H1 (cell line): ENCODE results near the gene CHI3L2. TPM values are rescaled to one million over a fixed set of nuclear protein-coding genes. Genes with fewer than 3 reads are reported as not detected.

Experiments used
- CBX8 ChIP-seq: fragments of 300-800, 300-1000 bp; sonication (generic); IDR thresholded peaks from 2 replicates; pipeline ENCODE4 v1.7.1; 2016; ENCODE audit warnings: low read depth, low read length, borderline replicate concordance
- EP300 ChIP-seq, 2 experiments: IDR thresholded peaks; 1 replicate in 1 of 2; 2 replicates in 1 of 2; pipeline ENCODE4 v1.6.1; 2011 to 2012; ENCODE audit warnings: low read depth in 2 of 2, low read length in 2 of 2, mild to moderate bottlenecking in 2 of 2, borderline replicate concordance in 1 of 2, inconsistent platforms in 1 of 2, moderate library complexity in 1 of 2
- JUND ChIP-seq: IDR thresholded peaks from 2 replicates; pipeline ENCODE4 v1.6.1; 2011; ENCODE audit warnings: mild to moderate bottlenecking, improper control_type of control experiment, low read length
- RAD21 ChIP-seq, 2 experiments: IDR thresholded peaks in 1 of 2; conservative IDR thresholded peaks in 1 of 2; 2 replicates each; pipeline ENCODE4 v1.6.1; 2011; ENCODE audit warnings: low read depth in 2 of 2, low read length in 2 of 2, improper control_type of control experiment in 1 of 2, inconsistent platforms in 1 of 2, mild to moderate bottlenecking in 1 of 2, moderate library complexity in 1 of 2
- YY1 ChIP-seq: IDR thresholded peaks from 2 replicates; pipeline ENCODE4 v1.6.1; 2011; ENCODE audit warnings: low read depth, mild to moderate bottlenecking, low read length
- polyA plus RNA-seq, 7 experiments: library from polyadenylated mRNA; depleted of rRNA in 3 of 7; stranded (reverse) in 5 of 7; unstranded in 2 of 7; fragments of >200 nt in 5 of 7; fragments of 200-250 nt in 2 of 7; gene quantifications; 1 replicate in 5 of 7; 2 replicates in 1 of 7; 4 replicates in 1 of 7; pipeline versions ENCODE4 v1.2.1 to v1.2.3, GENCODE V29; 2011 to 2013; ENCODE audit warnings: missing spikeins in 2 of 7, mixed read lengths in 2 of 7
- total RNA-seq: library from RNA; stranded (reverse); fragmentation: NEBNext Ultra II Directional; extraction: Animal tissue kit (Norgen Biotek cat#: 25700); gene quantifications from 2 replicates; pipeline ENCODE4 v1.2.1, GENCODE V29; 2021

The CHI3L2 gene
- total and polyA plus RNA-seq, 2 of the 8 experiments (the other 6 are each of a cell fraction or from before 2014, with no cell fraction given), result not detected

- TF ChIP-seq RAD21 (IDR thresholded peaks at IDR 0.05 in 1 of 2, conservative IDR thresholded peaks at IDR 0.05 in 1 of 2; ENCODE audit: low read depth in 2 of 2, low read length in 2 of 2), result peak; percentile 99 to 100
- TF ChIP-seq CBX8, result no peak
- 0 out of 2 replicates have a peak, but pooled peaks have one; percentile 38 for TF ChIP-seq YY1
- TF ChIP-seq JUND, result peak; percentile 33; the same call in 1 of the 2 replicates
- no peak for TF ChIP-seq EP300 (IDR thresholded peaks at IDR 0.05; ENCODE audit: borderline replicate concordance in 1 of 2, low read depth in 2 of 2, low read length in 2 of 2)
These were observed 5.0 kb upstream of the CHI3L2 start (continued) for GRCh38 chr1:111222308-111223125.
